NAMALWA (cell line): ENCODE results near the gene TRPV3.

Experiments used
- DNase-seq: peaks from one replicate; pipeline ENCODE4 v3.0.0-alpha.2; 2015; ENCODE audit warnings: low spot score

Gene TRPV3

DNA sequence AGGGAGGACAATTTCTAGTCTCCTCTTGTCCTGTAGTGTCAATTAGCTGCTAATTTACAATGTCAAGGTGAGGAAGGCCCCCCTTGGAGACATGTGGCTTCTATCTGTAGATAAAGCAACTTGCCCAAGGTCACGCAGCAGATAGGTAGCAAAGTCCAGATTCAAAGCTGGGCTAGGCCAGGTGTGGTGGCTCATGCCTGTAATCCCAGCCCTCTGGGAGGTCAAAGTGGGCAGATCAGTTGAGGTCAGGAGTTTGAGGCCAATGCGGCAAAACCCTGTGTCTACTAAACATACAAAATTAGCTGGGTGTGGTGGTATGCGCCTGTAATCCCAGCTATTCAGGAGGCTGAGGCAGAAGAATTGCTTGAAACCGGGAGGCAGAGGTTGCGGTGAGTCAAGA lies 11.1 kb downstream of the TRPV3 start:
- no peak for DNase-seq

DNA sequence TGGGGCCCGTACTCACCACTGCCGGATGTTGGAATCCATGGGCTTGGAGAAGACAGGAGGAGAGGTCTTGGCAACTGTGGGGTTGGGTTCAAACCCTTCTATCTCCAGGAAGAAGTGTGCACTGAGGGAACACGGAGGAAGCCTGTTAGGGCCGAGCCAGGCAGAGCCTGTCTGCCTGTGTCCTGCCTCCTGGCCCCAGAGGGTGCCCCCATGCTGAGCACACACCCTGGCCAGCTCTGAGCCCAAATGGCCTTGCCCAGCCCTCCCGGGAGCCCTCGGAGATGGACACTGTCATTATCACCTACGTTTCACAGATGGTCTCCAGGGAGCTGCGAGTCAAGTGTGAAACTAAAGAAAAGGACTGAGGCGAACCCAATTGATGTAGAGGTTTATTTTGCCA lies 12.5 kb downstream of the TRPV3 start:
- DNase-seq: no peak

DNA sequence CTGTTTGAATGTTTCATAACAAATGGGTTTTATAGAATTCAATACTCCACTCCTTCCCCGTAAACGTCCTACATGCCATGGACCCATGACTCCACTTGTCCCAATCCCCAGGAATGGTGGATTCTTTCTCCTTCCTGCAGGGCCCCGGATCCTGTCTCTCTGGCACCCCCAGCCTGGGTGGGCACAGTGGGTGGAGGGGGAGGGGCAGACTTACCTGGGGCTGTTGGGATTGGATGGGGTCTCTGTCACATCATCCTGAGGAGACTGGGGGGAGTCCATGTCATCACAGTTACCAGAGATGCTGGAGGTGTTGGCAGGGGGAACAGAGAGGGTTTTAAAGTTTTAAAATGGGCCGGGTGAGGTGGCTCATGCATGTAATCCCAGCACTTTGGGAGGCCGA lies 13.2 kb downstream of the TRPV3 start:
- no peak for DNase-seq

DNA sequence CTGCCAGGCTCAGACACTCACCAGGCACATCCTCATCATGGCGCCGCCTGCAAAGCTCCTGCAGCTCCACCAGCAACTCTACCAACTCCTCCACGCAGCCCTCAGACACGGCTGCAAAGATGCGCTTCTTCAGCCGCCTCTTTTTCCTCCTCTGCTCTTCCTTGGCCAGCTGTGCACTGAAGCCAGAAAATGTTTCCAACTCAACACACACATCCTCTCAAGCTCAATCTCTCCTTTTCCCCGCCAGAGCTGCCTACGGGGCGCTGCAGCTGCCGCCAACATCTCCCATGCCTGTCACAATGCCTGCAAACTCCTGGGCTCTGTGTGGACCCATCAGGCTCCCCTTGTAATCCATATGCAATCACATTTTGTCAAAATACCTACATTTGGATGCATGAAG lies 14.2 kb downstream of the TRPV3 start:
- no peak for DNase-seq

DNA sequence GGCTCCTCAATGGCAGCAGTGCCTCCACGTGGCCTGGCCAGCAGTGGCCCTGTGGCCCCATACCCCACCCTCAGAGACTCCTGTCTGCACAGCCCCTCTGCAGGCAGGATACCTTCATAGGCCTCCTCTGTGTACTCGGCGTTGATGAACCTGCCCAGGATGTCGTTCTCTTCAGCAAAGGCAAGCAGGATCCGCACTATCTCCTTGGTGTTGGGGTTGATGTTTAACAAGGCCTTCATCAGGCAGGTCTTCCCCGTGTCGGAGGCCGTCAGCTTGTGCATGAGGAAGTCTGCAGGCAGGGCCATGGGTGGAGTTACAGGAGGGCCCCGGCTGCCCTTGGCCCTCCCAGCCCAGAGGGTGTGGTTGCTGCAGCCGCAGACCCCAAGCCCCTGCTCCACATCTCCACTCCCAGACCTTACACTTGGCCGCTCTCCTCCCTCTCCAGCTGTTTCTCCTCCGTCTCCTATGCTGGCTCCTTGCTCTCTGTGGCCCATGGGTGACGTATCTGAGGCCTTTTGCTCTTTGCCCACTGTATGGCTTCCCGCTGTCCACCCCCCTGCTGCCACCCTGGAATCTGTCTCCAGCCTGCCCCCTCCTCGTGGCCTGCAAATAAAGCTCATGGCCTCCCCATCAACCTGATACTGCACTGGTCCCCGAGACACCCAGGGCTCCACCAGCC lies 15.1 kb downstream of the TRPV3 start:
- DNase-seq: no peak

DNA sequence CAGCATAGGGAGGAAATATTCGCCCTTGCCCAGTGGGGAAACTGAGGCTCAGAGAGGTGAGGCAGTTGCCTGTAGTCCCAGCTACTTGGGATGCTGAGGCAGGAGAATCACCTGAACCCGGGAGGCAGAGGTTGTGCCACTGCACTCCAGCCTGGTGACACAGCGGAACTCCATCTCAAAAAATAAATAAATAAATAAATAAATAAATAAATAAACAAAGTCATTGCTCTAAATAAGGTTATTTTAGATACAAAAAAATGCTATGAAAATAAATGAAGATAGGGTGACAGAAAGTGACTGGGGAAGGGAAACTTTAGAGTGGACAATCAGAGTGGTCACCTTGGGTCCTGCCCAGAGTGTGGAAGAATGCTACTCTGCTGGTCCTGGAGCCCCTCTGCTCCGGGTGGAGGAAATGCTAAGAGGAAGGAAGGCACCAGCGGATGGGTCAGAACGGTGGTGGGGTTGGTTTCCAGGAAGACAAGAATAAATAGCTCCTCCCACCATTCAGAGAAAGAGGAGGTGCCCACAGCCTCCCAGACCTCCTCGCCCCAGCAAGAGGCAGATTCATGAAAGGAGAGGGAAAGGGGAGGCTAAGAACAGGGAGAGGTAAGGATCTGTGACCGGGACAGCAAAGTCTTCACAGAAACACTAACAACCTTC lies 17.6 kb downstream of the TRPV3 start:
- DNase-seq: no peak

DNA sequence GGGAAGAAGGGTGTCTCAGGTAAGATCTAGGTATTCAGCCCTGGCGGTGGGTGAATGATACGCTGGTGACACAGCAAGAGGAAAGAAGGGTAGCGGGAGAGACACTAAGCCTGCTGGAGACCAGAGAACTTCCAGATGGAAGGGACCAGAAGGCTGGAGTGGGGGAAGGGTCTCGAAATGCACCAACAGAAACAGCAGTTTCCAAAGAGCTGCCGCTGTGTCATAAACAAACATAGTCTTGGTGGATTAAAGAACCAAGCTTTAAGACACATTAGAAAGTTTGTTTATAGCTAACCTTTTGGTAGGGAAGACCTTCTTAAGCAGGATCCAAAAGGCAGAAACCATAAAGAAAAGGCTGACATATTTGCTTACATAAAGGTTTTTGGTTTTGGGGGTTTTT lies 20.9 kb downstream of the TRPV3 start:
- DNase-seq: no peak

DNA sequence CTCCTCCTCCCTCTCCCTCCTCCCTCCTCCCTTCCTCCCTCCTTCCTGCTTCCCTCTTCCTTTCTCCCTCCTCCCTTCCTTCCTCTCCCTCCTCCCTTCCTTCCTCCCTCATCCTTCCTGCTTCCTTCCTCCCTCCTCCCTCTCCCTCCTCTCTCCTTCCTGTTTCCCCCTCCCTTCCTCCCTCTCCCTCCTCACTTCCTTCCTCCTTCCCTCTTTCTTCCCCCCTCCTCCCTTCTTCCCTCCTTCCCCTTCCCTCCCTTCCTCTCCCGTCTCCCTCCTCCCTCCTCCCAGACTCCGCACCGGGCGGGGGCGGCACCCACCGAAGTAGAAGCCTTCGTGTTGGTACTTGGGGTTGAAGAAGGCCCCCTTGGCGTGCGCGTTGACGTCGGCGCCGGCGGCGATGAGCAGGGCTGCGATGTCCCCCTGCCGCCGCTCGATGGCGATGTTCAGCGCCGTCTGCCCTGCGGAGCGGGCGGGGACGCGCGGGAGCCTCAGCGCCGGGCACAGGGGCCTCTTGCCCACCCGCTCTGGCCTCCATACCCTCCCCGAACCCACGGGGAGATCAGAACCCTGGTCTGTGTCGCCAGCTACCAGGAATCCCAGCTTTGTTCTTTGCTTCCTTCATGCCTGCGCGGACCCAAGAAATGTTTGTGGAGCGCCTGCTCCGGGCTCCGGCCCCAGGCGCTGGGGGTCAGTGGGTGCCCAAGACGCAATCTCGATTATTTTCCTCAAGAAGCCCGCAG lies 22.2 kb downstream of the TRPV3 start:
- no peak for DNase-seq

DNA sequence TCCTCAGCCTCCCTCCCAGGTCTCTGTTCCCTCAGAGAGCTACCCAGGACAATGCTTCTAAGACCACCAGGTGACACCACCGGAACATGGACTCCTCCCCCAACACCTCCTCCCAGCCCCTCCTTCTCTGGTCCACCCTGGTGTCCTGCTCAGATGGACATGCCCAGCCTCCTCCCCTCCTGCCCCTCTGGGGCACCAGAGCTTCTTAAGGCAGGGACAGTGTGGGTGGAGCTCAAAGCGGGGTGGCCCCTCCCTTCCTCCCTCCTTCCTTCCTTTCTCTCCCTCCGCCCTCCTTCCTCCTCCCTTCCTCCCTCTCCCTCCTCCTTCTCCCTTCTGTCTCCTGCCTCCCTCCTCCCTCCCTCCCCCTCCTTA lies 22.7 kb downstream of the TRPV3 start:
- no peak for DNase-seq

DNA sequence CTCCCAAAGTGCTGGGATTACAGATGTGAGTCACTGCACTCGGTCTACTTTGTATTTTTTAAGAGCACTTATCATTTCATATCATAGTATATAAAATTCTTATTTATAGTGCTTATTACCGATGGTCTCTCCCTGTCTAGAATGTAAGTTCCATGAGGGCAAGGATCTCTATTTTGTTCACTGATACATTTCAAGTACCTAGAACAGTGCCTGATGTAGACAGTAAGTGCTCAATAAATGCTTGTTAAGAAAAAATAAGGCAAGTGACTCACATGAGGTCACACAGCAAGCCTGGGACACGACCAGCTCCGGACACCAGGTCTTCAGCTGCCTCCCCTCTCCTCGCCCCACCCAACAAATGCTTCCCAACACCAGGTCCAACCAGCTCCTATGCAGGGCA lies 23.9 kb downstream of the TRPV3 start:
- no peak for DNase-seq

DNA sequence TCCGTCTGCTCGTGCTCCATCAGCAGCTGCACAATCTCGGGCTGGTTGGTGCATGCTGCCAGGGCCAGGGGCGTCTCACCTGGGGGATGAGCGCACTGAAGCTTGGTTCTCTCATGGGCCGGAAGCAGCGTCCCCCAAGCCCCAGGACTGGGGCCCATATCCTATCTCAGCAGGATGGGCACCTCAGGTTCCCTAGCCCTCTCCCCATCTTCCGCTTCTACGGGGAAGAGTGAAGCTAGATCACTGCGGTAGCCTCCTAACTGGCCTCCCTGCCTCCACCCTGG lies 24.8 kb downstream of the TRPV3 start:
- no peak for DNase-seq

DNA sequence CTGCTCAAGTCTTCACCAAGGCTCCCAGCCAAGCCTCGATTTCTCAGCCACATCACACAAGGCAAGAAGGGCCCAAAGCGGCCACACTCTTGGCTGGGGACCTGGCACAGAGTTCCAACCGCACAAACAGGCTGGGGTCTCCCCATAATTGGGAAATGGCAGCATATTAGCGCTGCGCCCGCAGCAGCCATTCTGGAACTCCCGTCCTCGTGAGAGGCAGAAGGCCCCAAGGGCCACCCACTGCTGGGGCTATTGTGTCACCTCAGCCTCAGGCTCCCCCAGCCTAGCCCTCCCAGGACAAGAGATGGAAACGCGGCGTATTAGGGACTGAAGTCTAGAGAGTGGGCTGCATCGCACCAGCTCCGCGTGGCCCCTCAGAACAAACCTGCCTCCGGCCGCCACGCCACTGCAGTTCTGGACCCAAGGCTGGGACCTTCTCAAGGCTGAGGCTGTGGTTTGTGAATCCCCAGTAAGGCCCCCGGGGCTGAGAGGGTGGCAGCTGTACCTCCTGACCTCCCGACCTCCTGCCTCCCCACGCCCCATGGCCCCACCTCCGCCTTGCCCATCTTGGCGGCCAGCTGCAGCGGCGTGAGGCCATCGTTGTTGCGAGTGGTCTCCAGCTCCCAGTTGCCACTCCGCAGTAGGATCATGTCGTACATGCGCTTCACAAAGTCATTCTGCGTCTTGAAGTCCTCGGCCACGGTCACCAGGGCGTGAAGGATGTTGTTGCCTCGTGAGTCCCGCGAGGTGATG lies 25.3 kb downstream of the TRPV3 start:
- no peak for DNase-seq

DNA sequence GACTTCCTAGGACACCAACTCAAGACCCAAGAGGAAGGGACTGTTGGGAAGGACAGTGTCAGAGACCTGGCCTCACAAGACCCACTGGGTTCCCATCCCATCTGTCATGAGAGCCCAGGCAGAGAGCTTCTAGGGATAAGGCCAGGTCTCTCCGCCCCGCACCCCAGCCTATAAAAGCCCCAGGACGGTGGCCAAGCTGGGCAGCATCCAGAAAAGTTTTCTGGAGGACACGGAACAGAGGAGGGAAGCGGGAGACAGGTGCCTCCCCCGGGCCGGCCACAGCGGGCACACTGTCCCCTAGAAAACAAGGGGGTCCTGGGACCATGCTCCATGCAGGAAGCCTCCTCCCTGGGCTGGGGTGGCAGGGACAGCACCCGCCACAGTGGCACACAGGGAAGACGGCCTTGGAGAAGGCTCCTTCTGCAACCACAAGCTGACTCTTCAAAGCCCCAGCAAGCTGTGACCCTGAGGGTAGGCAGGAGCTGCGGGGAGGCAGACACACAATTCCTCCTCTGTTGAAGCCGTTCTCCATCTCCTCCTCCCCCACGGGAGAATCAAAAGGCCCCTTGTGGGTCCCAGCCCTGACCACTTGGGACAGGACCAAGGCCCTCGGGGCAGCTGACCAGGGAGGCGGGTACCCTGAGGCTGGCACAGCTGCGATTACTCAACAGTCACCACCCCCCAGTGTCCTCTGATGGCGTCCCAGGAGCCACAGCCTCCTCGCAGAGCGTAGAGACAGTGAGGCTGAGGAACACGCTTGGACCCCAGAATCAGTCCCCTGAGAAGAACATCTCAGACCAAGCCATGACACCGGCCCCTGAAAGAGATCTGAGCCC lies 26.1 kb downstream of the TRPV3 start:
- DNase-seq: no peak

DNA sequence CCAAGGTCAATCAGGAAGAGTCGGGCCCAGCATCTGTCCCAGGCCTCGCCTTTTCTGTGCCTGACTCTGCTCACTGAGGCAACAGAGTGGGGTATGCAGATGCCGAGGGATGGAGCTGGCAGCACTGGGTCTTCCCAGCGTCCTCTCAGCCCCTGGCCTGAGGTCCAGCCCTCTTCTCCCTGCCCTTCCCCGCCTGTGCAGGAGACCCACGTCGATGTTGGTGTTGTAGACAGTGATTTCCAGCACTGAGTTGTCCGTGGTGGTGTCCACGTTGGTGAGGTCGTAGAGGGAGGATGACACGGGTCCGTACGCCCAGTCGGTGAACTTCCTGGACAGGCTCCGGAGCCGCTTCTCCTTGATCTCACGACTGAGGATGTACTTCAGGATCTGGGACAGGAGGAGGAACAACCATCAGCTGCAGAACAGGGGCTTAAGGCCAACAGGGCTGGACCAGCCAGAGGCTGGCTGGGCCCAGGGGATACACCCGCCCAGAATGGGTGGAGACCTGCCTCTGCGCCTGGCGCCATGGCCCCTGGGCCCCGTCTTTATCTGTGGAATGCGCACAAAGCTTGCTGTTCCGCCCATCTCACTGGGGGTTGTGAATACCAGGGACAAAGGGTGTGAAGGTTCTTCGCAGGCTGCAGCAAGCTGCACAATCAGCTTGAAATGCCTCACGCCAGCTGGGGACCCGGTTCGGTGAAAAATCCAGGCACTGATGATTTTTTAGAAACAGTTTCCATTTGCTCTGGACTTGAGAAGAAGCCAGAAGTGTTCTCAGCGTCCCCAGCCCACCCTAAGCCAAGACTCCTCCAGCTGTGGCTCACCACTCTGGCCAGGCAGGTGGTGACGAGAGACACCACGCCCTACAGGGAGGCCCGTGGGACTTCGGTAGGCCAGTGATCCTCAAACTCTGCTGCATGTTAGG lies 27.5 kb downstream of the TRPV3 start:
- DNase-seq: no peak

DNA sequence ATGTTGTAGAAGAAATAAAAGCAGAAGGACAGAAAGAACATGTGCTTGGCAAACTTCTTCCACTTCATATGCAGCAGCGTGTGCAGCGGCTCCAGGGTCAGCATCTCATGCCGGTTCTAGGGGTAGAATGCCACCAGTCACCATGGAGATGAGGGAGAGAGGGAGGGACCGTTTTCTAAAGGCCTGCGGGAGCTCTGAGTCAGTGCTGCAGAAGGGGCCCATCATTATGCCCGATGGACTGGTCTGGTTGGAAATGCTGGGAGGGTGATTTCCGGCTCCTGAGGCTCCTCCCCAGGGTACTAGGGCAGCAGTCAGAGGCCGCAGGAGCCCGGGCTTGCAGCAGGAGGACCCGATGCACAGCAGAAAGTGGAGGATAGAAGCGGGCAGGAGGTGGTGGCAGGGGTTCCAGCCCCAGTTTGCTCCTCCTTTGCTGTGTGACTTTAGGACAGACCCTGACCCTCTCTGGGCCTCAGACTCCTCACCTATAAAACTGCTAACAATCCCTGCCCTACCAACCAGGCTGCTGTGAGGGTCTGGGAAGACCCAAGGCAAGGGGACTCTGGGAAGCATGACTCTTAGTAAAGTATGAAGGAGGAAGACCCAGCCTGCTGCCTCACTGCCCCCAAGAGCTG lies 28.6 kb downstream of the TRPV3 start:
- no peak for DNase-seq

DNA sequence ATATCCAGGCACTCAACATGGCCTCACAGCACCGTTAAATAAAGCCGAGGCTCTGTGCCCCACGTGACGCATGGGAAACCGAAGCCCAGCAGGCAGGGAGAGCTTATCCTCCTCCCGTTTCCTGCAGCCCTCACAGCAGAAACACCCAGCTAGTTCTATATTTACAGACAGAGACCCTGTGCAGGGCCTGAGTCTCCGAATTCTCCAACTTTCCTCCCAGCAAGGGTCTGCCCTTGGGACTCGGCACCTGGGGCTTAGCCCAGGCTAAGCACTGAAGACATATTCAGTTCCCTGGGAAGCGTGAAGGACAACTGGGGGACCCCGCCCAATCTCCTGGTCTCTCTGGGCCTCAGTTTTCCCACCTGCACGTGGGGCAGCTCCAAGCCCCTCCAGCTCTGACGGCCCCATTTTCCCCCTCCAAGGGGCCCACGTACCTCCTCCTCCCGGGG lies 29.2 kb downstream of the TRPV3 start:
- no peak for DNase-seq

DNA sequence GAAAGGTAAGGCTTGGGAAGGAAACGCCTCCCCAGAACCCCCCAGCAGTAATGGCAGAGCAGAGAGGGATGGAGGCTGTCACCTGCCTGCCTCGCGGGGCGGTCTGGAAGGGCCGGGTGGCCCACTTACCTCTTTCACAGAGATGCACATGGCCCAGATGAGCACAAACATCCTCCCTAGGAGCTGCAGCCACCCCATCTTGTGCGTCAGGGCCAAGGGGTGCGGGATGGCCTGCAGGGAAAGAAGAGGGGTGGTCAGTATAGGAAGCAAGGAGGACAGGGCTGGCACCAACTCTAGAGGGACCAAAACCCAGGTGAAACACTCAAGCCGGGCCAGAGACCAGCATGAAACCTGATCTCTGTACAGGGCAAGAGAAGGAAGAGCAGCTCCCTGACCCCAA lies 29.7 kb downstream of the TRPV3 start:
- DNase-seq: no peak

DNA sequence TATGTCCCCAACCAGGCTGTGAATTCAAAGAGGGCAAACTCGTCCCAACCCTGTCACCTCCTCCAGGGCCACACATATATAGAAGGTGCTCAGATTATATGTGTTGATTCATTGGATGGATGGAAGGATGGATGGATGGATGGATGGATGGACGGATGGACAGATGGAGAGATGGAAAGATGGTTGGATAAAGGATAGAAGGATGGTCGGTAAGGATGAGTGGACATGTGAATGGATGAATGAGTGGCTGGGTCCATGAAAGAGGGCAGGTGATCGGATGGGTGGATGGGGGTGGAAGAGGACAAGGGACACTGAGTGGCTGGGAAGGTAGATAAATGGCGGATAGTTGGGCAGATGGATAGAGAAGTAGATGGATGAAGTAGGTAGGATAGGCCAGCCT lies 30.1 kb downstream of the TRPV3 start:
- no peak for DNase-seq

DNA sequence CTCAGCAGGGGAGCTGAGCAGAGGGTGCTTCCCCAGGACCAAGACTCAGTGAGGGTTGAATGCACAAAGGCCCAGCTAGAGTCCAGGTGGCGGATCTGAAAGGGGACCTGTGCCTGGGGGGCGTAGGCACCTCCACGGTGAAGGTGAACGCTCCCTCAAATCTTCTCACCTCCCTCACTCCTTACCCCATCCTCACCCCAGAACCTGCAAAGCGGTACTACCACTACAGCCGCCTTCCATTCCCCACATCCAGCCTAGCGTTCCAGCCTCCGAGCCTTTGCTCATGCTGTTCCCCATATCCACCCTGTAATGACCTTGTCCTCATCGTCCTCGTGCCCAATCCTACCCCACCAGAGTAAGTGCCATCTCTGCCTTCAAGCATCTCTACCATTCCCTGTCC lies 30.6 kb downstream of the TRPV3 start:
- DNase-seq: no peak

DNA sequence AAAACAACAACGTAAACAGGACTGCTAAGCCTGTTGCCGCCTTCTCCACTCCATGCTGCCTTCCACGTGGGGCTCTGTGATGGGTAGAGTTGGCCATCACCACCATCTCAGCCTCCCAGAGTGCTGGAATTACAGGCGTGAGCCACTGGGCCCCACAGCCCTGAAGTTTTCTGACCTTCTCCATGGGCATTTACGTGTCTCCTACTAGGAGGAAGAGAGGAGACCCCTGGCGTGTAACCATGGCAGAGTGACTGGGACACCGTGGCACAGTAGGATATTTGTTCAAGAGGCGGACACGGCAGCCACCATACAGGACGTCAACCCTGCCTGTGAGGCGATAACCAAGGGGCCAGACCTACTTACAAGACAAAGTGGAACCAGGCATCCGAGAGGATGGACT lies 31.1 kb downstream of the TRPV3 start:
- DNase-seq: no peak
